Cortex of kidney (tissue), 1 donor: ENCODE results near the gene NCAPH2.
A peak's percentile ranks its signal among the peaks of the same experiment; 100 is the strongest.

Experiments
- DNase-seq: peaks from one replicate; lab custom pipeline; 2025; lab: John Stamatoyannopoulos, UW

NCAPH2 gene

GRCh38 chr22:50474710-50475651, 33.0 kb upstream of the NCAPH2 start, which contains the start of gene SBF1:
TSS of gene SBF1 (minus strand) at chr22:50475035. CDS start at chr22:50474840, 195 bp downstream.
- peak; percentile 46 for DNase-seq

- DNase-seq = no peak
These were observed 32.4 kb upstream of the NCAPH2 start for GRCh38 chr22:50475652-50476002.

- DNase-seq = no peak
These were observed 31.2 kb upstream of the NCAPH2 start for GRCh38 chr22:50476868-50477267.

GRCh38 chr22:50477923-50478322, 30.1 kb upstream of the NCAPH2 start:
- no peak for DNase-seq

GRCh38 chr22:50479721-50480120, 28.3 kb upstream of the NCAPH2 start:
- DNase-seq = no peak

GRCh38 chr22:50481045-50481439, 27.0 kb upstream of the NCAPH2 start:
- DNase-seq = no peak

GRCh38 chr22:50481440-50482106, 26.5 kb upstream of the NCAPH2 start, which contains the start of gene ADM2:
TSS of gene ADM2 (plus strand) at chr22:50481543. CDS start at chr22:50481848, 305 bp downstream.
- no peak for DNase-seq

GRCh38 chr22:50482107-50483074, 25.6 kb upstream of the NCAPH2 start:
- DNase-seq = no peak

- no peak for DNase-seq
These were observed 24.9 kb upstream of the NCAPH2 start for GRCh38 chr22:50483106-50483505.

- DNase-seq = no peak
These were observed 24.5 kb upstream of the NCAPH2 start for GRCh38 chr22:50483556-50483955.

- DNase-seq = no peak
These were observed 23.8 kb upstream of the NCAPH2 start for GRCh38 chr22:50483977-50484853.

- DNase-seq = no peak
These were observed 22.5 kb upstream of the NCAPH2 start for GRCh38 chr22:50485221-50486131.

GRCh38 chr22:50486561-50487289, 21.3 kb upstream of the NCAPH2 start, which contains the start of gene MIOX:
TSS of gene MIOX (plus strand) at chr22:50486859. CDS start at chr22:50486898, 39 bp downstream.
- no peak for DNase-seq

- DNase-seq = no peak
These were observed 20.6 kb upstream of the NCAPH2 start for GRCh38 chr22:50487290-50488005.

GRCh38 chr22:50488006-50488677, 19.9 kb upstream of the NCAPH2 start:
- DNase-seq = no peak

- DNase-seq = no peak
These were observed 19.1 kb upstream of the NCAPH2 start for GRCh38 chr22:50488886-50489285.

GRCh38 chr22:50489363-50490243, 18.4 kb upstream of the NCAPH2 start:
- no peak for DNase-seq
